Activated naive CD4-positive, alpha-beta T cell treated with anti-CD3 and anti-CD28 coated beads, Interleukin-2, amount 50 U/mL, for 72 hours (primary cell): ENCODE data around the gene IL1RAPL1. TPM values are rescaled to one million over a fixed set of nuclear protein-coding genes. Genes with fewer than 3 reads are reported as not detected.

ENCODE experiments used
- ATAC-seq, 2 donors: fragments of 150-1000 bp; cut with Tn5 transposase; 2 replicates each; pipeline ENCODE4 v1.10.0; 2021; ENCODE audit warnings: mild to moderate bottlenecking in 2 of 2, moderate library complexity in 2 of 2
- DNase-seq, 2 donors: peaks; one replicate each; pipeline ENCODE4 v3.0.0; 2021 to 2022; ENCODE audit warnings: low spot score in 2 of 2
- H3K27ac Mint-ChIP-seq, 2 donors: one replicate each; pipeline ENCODE4 v1.8.0; 2022; ENCODE audit warnings: mild to moderate bottlenecking in 2 of 2, mixed read lengths in 2 of 2
- H3K36me3 Mint-ChIP-seq, 2 donors: one replicate each; pipeline ENCODE4 v1.8.0; 2022; ENCODE audit warnings: mixed read lengths in 2 of 2
- H3K9me3 Mint-ChIP-seq, 2 donors: one replicate each; pipeline ENCODE4 v1.8.0; 2022; ENCODE audit warnings: mixed read lengths in 2 of 2
- total RNA-seq, 2 donors: library from RNA; stranded (reverse); gene quantifications; one replicate each; pipeline ENCODE4 v1.2.3, GENCODE V29; 2022

The IL1RAPL1 gene
- total RNA-seq, 2 donors from 2014 or later, result not detected

GRCh38 chrX:29196501-29196900 is 609.3 kb downstream of the IL1RAPL1 start:
- no peaks in the 10 kb centered on the region for H3K9me3 Mint-ChIP-seq
- H3K27ac Mint-ChIP-seq, result no peak overlapping the region
- no peak for DNase-seq
- H3K36me3 Mint-ChIP-seq, result no peaks in the 10 kb centered on the region
- no peak for ATAC-seq

- Mint-ChIP-seq H3K36me3 (no peaks in the 10 kb centered on the region), H3K27ac (no peak overlapping the region), H3K9me3 (no peaks in the 10 kb centered on the region)
- DNase-seq (no peak), ATAC-seq (no peak)
These were observed 628.0 kb downstream of the IL1RAPL1 start for GRCh38 chrX:29215251-29215650.

- no peak for DNase-seq
- ATAC-seq, result no peak
- Mint-ChIP-seq H3K36me3 (no peaks in the 10 kb centered on the region), H3K27ac (no peak overlapping the region), H3K9me3 (no peaks in the 10 kb centered on the region)
These were observed 638.4 kb downstream of the IL1RAPL1 start for GRCh38 chrX:29225670-29226069.

- H3K9me3 Mint-ChIP-seq, result no peaks in the 10 kb centered on the region
- H3K36me3 Mint-ChIP-seq, result no peaks in the 10 kb centered on the region
- H3K27ac Mint-ChIP-seq, result no peak overlapping the region
- ATAC-seq (no peak), DNase-seq (no peak)
These were observed 642.6 kb downstream of the IL1RAPL1 start for GRCh38 chrX:29229802-29230201.

- no peaks in the 10 kb centered on the region for H3K9me3 Mint-ChIP-seq
- no peak overlapping the region for H3K27ac Mint-ChIP-seq
- H3K36me3 Mint-ChIP-seq, result no peaks in the 10 kb centered on the region
- no peak for ATAC-seq
- no peak for DNase-seq
These were observed 644.6 kb downstream of the IL1RAPL1 start for GRCh38 chrX:29231800-29232199.

GRCh38 chrX:29233592-29234183 is 646.4 kb downstream of the IL1RAPL1 start:
- DNase-seq (no peak), ATAC-seq (no peak)
- Mint-ChIP-seq H3K9me3 (no peaks in the 10 kb centered on the region), H3K36me3 (no peaks in the 10 kb centered on the region), H3K27ac (no peak overlapping the region)

GRCh38 chrX:29237972-29238371 is 650.7 kb downstream of the IL1RAPL1 start:
- no peak for DNase-seq
- no peak for ATAC-seq
- no peak overlapping the region for H3K27ac Mint-ChIP-seq
- no peaks in the 10 kb centered on the region for H3K36me3 Mint-ChIP-seq
- H3K9me3 Mint-ChIP-seq, result no peaks in the 10 kb centered on the region

- no peak for DNase-seq
- no peak overlapping the region for H3K27ac Mint-ChIP-seq
- no peak for ATAC-seq
- peaks cover 6 to 12% of the 10 kb centered on the region in 2 donors for H3K9me3 Mint-ChIP-seq
- H3K36me3 Mint-ChIP-seq, result no peaks in the 10 kb centered on the region
These were observed 654.6 kb downstream of the IL1RAPL1 start for GRCh38 chrX:29241809-29242208.

GRCh38 chrX:29242856-29243255 is 655.6 kb downstream of the IL1RAPL1 start:
- ATAC-seq, result no peak
- H3K27ac Mint-ChIP-seq, result no peak overlapping the region
- H3K9me3 Mint-ChIP-seq, result peaks cover 6 to 12% of the 10 kb centered on the region in 2 donors

GRCh38 chrX:29243942-29244341 is 656.7 kb downstream of the IL1RAPL1 start:
- ATAC-seq (no peak), DNase-seq (no peak)
- Mint-ChIP-seq H3K27ac (no peak overlapping the region), H3K9me3 (peaks cover 6 to 12% of the 10 kb centered on the region in 2 donors), H3K36me3 (no peaks in the 10 kb centered on the region)

More at GRCh38 chrX:29242856-29243255, 655.6 kb downstream of the IL1RAPL1 start:
- H3K36me3 Mint-ChIP-seq, result no peaks in the 10 kb centered on the region
- DNase-seq, result no peak

- ATAC-seq (no peak), DNase-seq (no peak)
- Mint-ChIP-seq H3K9me3 (peaks cover 0 to 3% of the 10 kb centered on the region in 2 donors), H3K36me3 (no peaks in the 10 kb centered on the region), H3K27ac (no peak overlapping the region)
These were observed 667.3 kb downstream of the IL1RAPL1 start for GRCh38 chrX:29254515-29254914.

GRCh38 chrX:29257521-29257920 is 670.3 kb downstream of the IL1RAPL1 start:
- H3K9me3 Mint-ChIP-seq, result no peaks in the 10 kb centered on the region
- no peak for ATAC-seq
- no peaks in the 10 kb centered on the region for H3K36me3 Mint-ChIP-seq
- DNase-seq, result no peak
- H3K27ac Mint-ChIP-seq, result no peak overlapping the region

- Mint-ChIP-seq H3K27ac (no peak overlapping the region), H3K36me3 (no peaks in the 10 kb centered on the region), H3K9me3 (no peaks in the 10 kb centered on the region)
- DNase-seq (no peak), ATAC-seq (no peak)
These were observed 682.1 kb downstream of the IL1RAPL1 start for GRCh38 chrX:29269390-29269789.

GRCh38 chrX:29274517-29274916 is 687.3 kb downstream of the IL1RAPL1 start:
- no peak for DNase-seq
- no peak for ATAC-seq
- Mint-ChIP-seq H3K9me3 (peaks cover 0 to 4% of the 10 kb centered on the region in 2 donors), H3K27ac (no peak overlapping the region), H3K36me3 (no peaks in the 10 kb centered on the region)

GRCh38 chrX:29275928-29276327 is 688.7 kb downstream of the IL1RAPL1 start:
- DNase-seq (no peak), ATAC-seq (no peak)
- H3K27ac Mint-ChIP-seq, result no peak overlapping the region
- peaks cover 3 to 4% of the 10 kb centered on the region in 2 donors for H3K9me3 Mint-ChIP-seq
- no peaks in the 10 kb centered on the region for H3K36me3 Mint-ChIP-seq

GRCh38 chrX:29281078-29281742 is 694.0 kb downstream of the IL1RAPL1 start:
- no peaks in the 10 kb centered on the region for H3K36me3 Mint-ChIP-seq
- no peak overlapping the region for H3K27ac Mint-ChIP-seq
- ATAC-seq (no peak), DNase-seq (no peak)
- H3K9me3 Mint-ChIP-seq, result peaks cover 0 to 3% of the 10 kb centered on the region in 2 donors

GRCh38 chrX:29285664-29286063 is 698.4 kb downstream of the IL1RAPL1 start:
- peaks cover 0 to under 1% of the 10 kb centered on the region in 2 donors for H3K9me3 Mint-ChIP-seq
- DNase-seq, result no peak
- H3K27ac Mint-ChIP-seq, result no peak overlapping the region
- ATAC-seq, result no peak
- no peaks in the 10 kb centered on the region for H3K36me3 Mint-ChIP-seq
